GM12875 (cell line): Measurements from ENCODE around the gene GADD45G.

Experiments used
- H3K4me3 ChIP-seq: one replicate; pipeline ENCODE4 v1.5.1; 2011; ENCODE audit warnings: low read depth, low read length, control low read depth
- TF ChIP-seq, protein P1 (sequence below): IDR thresholded peaks from 2 replicates; pipeline ENCODE4 v1.5.1; 2011; ENCODE audit warnings: low read depth, mild to moderate bottlenecking, control low read depth, inconsistent platforms, low read length, moderate library complexity, borderline replicate concordance; ENCODE audit not compliant: insufficient read depth

The GADD45G gene

GRCh38 chr9:89646189-89646939 is 41.6 kb downstream of the GADD45G start:
- TF ChIP-seq, protein P1, sequence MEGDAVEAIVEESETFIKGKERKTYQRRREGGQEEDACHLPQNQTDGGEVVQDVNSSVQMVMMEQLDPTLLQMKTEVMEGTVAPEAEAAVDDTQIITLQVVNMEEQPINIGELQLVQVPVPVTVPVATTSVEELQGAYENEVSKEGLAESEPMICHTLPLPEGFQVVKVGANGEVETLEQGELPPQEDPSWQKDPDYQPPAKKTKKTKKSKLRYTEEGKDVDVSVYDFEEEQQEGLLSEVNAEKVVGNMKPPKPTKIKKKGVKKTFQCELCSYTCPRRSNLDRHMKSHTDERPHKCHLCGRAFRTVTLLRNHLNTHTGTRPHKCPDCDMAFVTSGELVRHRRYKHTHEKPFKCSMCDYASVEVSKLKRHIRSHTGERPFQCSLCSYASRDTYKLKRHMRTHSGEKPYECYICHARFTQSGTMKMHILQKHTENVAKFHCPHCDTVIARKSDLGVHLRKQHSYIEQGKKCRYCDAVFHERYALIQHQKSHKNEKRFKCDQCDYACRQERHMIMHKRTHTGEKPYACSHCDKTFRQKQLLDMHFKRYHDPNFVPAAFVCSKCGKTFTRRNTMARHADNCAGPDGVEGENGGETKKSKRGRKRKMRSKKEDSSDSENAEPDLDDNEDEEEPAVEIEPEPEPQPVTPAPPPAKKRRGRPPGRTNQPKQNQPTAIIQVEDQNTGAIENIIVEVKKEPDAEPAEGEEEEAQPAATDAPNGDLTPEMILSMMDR: no peak
- no peak overlapping the region for H3K4me3 ChIP-seq

- no peak overlapping the region for H3K4me3 ChIP-seq
- TF ChIP-seq, protein P1: no peak
Measured at GRCh38 chr9:89647366-89648128, 42.7 kb downstream of the GADD45G start.

DNA sequence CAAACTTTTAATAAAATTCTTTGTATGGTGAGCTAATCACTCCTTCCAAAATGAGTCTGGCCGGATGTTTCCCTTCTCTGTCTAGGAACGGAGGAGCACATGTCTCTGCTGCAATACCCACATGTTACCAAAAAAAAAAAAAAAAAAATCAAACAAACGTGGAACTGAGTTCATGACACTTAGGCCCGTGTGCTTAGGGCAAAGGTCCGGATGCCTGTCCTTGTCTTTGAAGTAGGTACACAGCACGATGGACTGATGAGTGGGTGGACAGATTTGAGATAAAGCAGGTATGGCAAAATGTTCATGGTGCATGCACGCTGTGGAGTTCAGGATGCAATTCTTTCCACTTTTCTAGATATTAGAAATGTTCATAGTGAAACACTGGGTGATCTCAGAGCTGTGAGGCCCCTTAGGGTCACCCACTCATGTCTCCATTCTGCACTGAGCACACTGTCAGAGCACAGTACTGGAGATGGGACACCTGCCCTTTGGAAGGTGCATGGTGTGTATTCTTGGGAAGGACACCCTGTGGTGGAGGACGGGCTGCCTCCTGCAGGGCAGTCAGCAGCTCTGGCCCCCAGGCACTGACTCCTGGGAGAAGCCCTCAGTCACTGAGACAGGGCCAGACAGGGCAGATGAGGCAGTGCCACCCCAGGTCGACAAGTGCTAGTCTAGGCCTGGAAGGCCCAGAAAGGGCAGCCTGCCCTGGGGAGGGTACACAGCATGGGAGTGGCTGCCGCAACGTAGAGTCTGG is 43.6 kb downstream of the GADD45G start:
- no peak overlapping the region for H3K4me3 ChIP-seq
- TF ChIP-seq, protein P1: no peak

- H3K4me3 ChIP-seq: no peak overlapping the region
- TF ChIP-seq, protein P1: no peak
Measured at GRCh38 chr9:89649039-89649691, 44.4 kb downstream of the GADD45G start.

DNA sequence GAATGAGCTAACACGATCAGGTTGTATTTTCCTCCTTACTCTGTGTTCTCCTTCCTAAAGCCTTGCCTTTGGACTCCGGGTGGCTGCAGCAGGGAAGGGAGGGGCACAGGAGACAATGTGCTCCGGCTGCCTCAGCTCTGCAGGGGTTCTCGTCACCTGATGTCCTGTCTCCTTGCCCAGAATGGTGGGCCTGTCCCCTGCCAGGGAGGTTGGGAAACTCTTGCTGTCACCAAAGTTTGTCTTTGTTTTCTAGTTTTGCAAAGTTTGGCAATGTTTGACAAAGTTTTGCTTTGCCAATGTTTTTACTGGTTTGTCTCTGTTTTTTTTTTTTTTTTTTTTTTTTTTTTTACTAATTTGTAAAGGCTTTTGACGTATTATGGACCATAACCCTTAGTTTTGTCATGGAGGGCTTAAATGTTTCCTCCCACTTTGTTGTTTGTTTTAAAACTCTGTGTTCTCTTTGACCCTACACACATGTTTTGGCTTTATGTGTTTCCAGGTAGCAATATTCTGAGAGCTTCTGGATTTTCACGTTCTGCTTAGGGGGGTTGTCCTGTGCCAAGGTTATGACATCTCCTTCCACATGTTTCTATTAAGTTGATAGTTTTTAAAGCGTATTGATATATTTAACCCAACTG is 49.3 kb downstream of the GADD45G start:
- TF ChIP-seq, protein P1: no peak
- no peak overlapping the region for H3K4me3 ChIP-seq
